ENCODE results near the gene SLC9A6.
A peak's percentile ranks its signal among the peaks of the same experiment; 100 is the strongest.

SLC9A6 gene

GRCh38 chrX:136028383-136028984 is 43.2 kb downstream of the SLC9A6 start:
- Histone ChIP-seq H3K36me3 (ENCODE audit: control insufficient read depth in 2 of 2, insufficient read depth in 2 of 2, low read length in 2 of 2) (no peaks in the 10 kb centered on the region), H3K9ac (ENCODE audit: low read length in 2 of 2) (no peak overlapping the region), H3K4me1 (ENCODE audit: control insufficient read depth, insufficient read depth, low read length) (peaks cover 14% of the 10 kb centered on the region), H3K27me3 (ENCODE audit: control insufficient read depth in 1 of 2, insufficient read depth in 2 of 2, low read length in 2 of 2) (peaks cover 0 to 5% of the 10 kb centered on the region in 2 donors), H3K27ac (ENCODE audit: low read length) (peak overlapping the region; percentile 90), H3K4me3 (ENCODE audit: low read length in 2 of 2) (peak overlapping the region in 1 of 2 donors; percentile 20), H3K9me3 (ENCODE audit: control insufficient read depth in 2 of 2, low read length in 2 of 2) (no peaks in the 10 kb centered on the region)

GRCh38 chrX:136029766-136030165 is 44.5 kb downstream of the SLC9A6 start:
- H3K4me1 ChIP-seq (ENCODE audit: control insufficient read depth, insufficient read depth, low read length), result peaks cover 14% of the 10 kb centered on the region
- H3K27ac ChIP-seq (ENCODE audit: low read length), result peak overlapping the region; percentile 90
- H3K4me3 ChIP-seq (ENCODE audit: low read length in 2 of 2), result no peak overlapping the region
- peak overlapping the region; percentile 55 to 68 for H3K9ac ChIP-seq (ENCODE audit: low read length in 2 of 2)
- no peaks in the 10 kb centered on the region for H3K36me3 ChIP-seq (ENCODE audit: control insufficient read depth in 2 of 2, insufficient read depth in 2 of 2, low read length in 2 of 2)
- H3K27me3 ChIP-seq (ENCODE audit: control insufficient read depth in 1 of 2, insufficient read depth in 2 of 2, low read length in 2 of 2), result peaks cover 0 to 3% of the 10 kb centered on the region in 2 donors
- no peaks in the 10 kb centered on the region for H3K9me3 ChIP-seq (ENCODE audit: control insufficient read depth in 2 of 2, low read length in 2 of 2)

DNA sequence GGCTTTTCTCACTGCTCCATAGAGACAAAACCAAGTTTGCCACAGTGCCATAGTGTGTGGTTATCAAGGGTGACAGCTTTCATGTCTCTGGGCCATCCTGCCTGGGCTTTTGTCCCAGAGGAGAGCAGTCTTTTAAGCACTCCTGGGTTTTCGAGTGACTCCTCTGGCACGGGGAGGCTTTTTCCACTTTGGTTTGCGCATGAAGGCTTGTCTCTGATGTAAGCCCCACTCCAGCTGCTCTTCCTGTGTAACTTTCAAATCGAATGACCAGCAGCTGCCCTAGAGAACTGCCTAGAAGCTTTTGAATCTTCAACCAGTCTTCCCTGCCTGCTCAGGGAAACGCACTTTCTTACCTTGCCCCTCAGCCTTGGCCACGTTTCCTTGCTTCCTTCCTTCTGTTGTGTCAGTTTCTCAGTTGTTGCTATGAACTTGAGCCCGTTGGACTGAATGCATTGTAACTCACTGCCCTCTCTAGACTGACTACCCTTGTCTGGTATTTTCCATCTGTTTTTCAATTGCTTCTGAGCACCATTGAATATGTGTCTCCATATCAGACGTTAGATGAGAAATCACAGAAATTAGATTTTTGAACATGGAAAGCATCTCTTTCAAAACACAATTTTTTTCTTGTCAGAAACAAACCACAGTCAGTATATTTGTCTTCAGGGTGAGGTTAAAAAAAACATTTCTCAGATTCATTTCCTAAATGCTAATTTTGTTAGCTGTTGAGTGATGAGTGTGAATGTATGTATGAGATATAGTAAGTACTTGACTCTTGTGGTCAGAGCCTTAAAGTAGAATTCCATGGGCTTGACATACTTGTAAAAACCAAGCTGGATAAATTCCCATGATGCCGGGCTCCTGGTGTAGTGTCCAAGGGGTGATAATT is 45.3 kb downstream of the SLC9A6 start:
- H3K27ac ChIP-seq (ENCODE audit: low read length), result peak overlapping the region; percentile 90
- H3K4me3 ChIP-seq (ENCODE audit: low read length in 2 of 2), result peak overlapping the region; percentile 12 to 47
- H3K4me1 ChIP-seq (ENCODE audit: control insufficient read depth, insufficient read depth, low read length), result peaks cover 14% of the 10 kb centered on the region
- H3K9me3 ChIP-seq (ENCODE audit: control insufficient read depth in 2 of 2, low read length in 2 of 2), result no peaks in the 10 kb centered on the region
- no peaks in the 10 kb centered on the region for H3K36me3 ChIP-seq (ENCODE audit: control insufficient read depth in 2 of 2, insufficient read depth in 2 of 2, low read length in 2 of 2)
- peaks cover 0 to 3% of the 10 kb centered on the region in 2 donors for H3K27me3 ChIP-seq (ENCODE audit: control insufficient read depth in 1 of 2, insufficient read depth in 2 of 2, low read length in 2 of 2)
- H3K9ac ChIP-seq (ENCODE audit: low read length in 2 of 2), result peak overlapping the region; percentile 68 to 69

DNA sequence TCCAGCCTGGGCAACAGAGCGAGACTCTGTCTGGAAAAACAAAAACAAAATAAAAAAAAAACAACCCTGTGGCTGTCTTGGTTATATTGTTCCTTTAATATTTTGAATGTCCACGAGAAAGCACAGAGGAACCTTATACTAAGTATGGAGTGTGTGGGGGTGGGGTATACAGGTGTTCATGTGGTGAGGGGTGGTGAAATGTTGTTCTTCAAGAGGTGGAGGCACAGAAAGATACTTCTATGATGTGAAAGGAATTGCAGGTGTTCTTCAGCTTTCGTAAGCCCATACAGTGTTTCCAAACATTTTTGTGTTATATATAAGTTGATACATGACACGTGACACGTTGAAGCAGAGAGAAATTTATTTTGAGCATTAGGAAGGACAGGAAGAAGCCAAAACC is 46.4 kb downstream of the SLC9A6 start:
- H3K4me1 ChIP-seq (ENCODE audit: control insufficient read depth, insufficient read depth, low read length), result peaks cover 14% of the 10 kb centered on the region
- peak overlapping the region; percentile 90 for H3K27ac ChIP-seq (ENCODE audit: low read length)
- no peaks in the 10 kb centered on the region for H3K9me3 ChIP-seq (ENCODE audit: control insufficient read depth in 2 of 2, low read length in 2 of 2)
- no peak overlapping the region for H3K9ac ChIP-seq (ENCODE audit: low read length in 2 of 2)
- H3K36me3 ChIP-seq (ENCODE audit: control insufficient read depth in 2 of 2, insufficient read depth in 2 of 2, low read length in 2 of 2), result no peaks in the 10 kb centered on the region
- H3K4me3 ChIP-seq (ENCODE audit: low read length in 2 of 2), result no peak overlapping the region
- peaks cover 0 to 3% of the 10 kb centered on the region in 2 donors for H3K27me3 ChIP-seq (ENCODE audit: control insufficient read depth in 1 of 2, insufficient read depth in 2 of 2, low read length in 2 of 2)

DNA sequence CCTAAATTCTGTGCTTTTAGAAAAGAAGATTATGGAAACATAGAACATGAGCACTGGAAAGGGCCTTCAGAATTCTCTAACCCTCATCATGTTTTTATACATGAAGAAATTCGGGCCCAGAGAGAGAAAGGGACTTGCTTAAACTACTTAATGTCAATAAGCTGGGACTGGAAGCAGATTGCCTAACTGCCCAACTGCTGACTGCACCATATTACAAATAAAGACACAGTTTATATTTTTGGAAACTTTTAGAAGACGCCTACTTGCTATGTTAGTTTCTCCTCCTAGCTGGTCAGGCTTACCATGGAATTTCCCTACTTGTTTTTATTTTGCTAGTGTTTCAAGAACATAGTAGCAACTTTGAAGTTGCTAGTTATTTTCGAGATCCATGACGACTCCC is 47.1 kb downstream of the SLC9A6 start:
- Histone ChIP-seq H3K9me3 (ENCODE audit: control insufficient read depth in 2 of 2, low read length in 2 of 2) (no peaks in the 10 kb centered on the region), H3K36me3 (ENCODE audit: control insufficient read depth in 2 of 2, insufficient read depth in 2 of 2, low read length in 2 of 2) (no peaks in the 10 kb centered on the region), H3K27ac (ENCODE audit: low read length) (peak overlapping the region; percentile 90), H3K4me1 (ENCODE audit: control insufficient read depth, insufficient read depth, low read length) (peaks cover 14% of the 10 kb centered on the region), H3K4me3 (ENCODE audit: low read length in 2 of 2) (no peak overlapping the region), H3K9ac (ENCODE audit: low read length in 2 of 2) (peak overlapping the region in 1 of 2 donors; percentile 22), H3K27me3 (ENCODE audit: control insufficient read depth in 1 of 2, insufficient read depth in 2 of 2, low read length in 2 of 2) (peaks cover 0 to 3% of the 10 kb centered on the region in 2 donors)

- Histone ChIP-seq H3K27me3 (ENCODE audit: control insufficient read depth in 1 of 2, insufficient read depth in 2 of 2, low read length in 2 of 2) (peaks cover 0 to 3% of the 10 kb centered on the region in 2 donors), H3K4me1 (ENCODE audit: control insufficient read depth, insufficient read depth, low read length) (peaks cover 9% of the 10 kb centered on the region), H3K36me3 (ENCODE audit: control insufficient read depth in 2 of 2, insufficient read depth in 2 of 2, low read length in 2 of 2) (no peaks in the 10 kb centered on the region), H3K4me3 (ENCODE audit: low read length in 2 of 2) (no peak overlapping the region), H3K9ac (ENCODE audit: low read length in 2 of 2) (no peak overlapping the region), H3K27ac (ENCODE audit: low read length) (no peak overlapping the region), H3K9me3 (ENCODE audit: control insufficient read depth in 2 of 2, low read length in 2 of 2) (no peaks in the 10 kb centered on the region)
Observed at GRCh38 chrX:136034668-136035067, 49.4 kb downstream of the SLC9A6 start.

- Histone ChIP-seq H3K9ac (ENCODE audit: low read length in 2 of 2) (no peak overlapping the region), H3K27ac (ENCODE audit: low read length) (no peak overlapping the region), H3K9me3 (ENCODE audit: control insufficient read depth in 2 of 2, low read length in 2 of 2) (no peaks in the 10 kb centered on the region), H3K36me3 (ENCODE audit: control insufficient read depth in 2 of 2, insufficient read depth in 2 of 2, low read length in 2 of 2) (no peaks in the 10 kb centered on the region), H3K27me3 (ENCODE audit: control insufficient read depth in 1 of 2, insufficient read depth in 2 of 2, low read length in 2 of 2) (no peaks in the 10 kb centered on the region), H3K4me3 (ENCODE audit: low read length in 2 of 2) (no peak overlapping the region), H3K4me1 (ENCODE audit: control insufficient read depth, insufficient read depth, low read length) (peaks cover 9% of the 10 kb centered on the region)
Observed at GRCh38 chrX:136035663-136036062, 50.4 kb downstream of the SLC9A6 start.

- Histone ChIP-seq H3K27ac (ENCODE audit: low read length) (no peak overlapping the region), H3K9me3 (ENCODE audit: control insufficient read depth in 2 of 2, low read length in 2 of 2) (no peaks in the 10 kb centered on the region), H3K36me3 (ENCODE audit: control insufficient read depth in 2 of 2, insufficient read depth in 2 of 2, low read length in 2 of 2) (no peaks in the 10 kb centered on the region), H3K9ac (ENCODE audit: low read length in 2 of 2) (no peak overlapping the region), H3K4me3 (ENCODE audit: low read length in 2 of 2) (no peak overlapping the region), H3K27me3 (ENCODE audit: control insufficient read depth in 1 of 2, insufficient read depth in 2 of 2, low read length in 2 of 2) (peaks cover 0 to 3% of the 10 kb centered on the region in 2 donors), H3K4me1 (ENCODE audit: control insufficient read depth, insufficient read depth, low read length) (no peaks in the 10 kb centered on the region)
Observed at GRCh38 chrX:136039485-136039884, 54.2 kb downstream of the SLC9A6 start.

- no peaks in the 10 kb centered on the region for H3K9me3 ChIP-seq (ENCODE audit: control insufficient read depth in 2 of 2, low read length in 2 of 2)
- peaks cover 0 to 3% of the 10 kb centered on the region in 2 donors for H3K27me3 ChIP-seq (ENCODE audit: control insufficient read depth in 1 of 2, insufficient read depth in 2 of 2, low read length in 2 of 2)
- H3K36me3 ChIP-seq (ENCODE audit: control insufficient read depth in 2 of 2, insufficient read depth in 2 of 2, low read length in 2 of 2), result no peaks in the 10 kb centered on the region
- no peaks in the 10 kb centered on the region for H3K4me1 ChIP-seq (ENCODE audit: control insufficient read depth, insufficient read depth, low read length)
- H3K4me3 ChIP-seq (ENCODE audit: low read length in 2 of 2), result no peak overlapping the region
- no peak overlapping the region for H3K9ac ChIP-seq (ENCODE audit: low read length in 2 of 2)
- H3K27ac ChIP-seq (ENCODE audit: low read length), result no peak overlapping the region
Observed at GRCh38 chrX:136039968-136040367, 54.7 kb downstream of the SLC9A6 start.

DNA sequence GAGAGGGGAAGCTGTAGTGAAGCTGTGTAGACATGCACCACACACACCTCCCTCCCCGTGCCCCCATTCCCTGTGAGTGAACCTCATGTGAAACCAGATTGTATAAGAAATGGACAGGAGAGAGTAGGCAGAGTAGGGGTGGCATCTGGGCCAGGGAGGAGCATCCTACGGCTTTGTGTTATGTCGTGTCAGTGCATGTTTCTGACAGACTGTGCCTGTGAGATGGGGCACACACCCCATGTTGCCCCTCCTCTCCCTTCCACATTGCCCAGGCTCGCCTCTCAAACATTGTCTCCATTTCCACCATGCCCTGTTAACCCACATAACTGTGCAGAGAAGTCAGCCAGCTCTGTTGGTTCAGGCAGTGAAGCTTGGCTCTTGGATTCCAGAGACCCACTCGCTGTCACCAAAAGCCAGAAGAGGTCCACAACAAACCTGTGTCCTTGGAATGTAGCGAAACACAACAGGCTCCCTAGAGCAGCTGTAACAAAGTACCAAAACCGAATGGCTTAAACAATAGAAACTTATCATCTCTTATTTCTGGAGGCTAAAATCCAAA is 56.1 kb downstream of the SLC9A6 start:
- no peaks in the 10 kb centered on the region for H3K9me3 ChIP-seq (ENCODE audit: control insufficient read depth in 2 of 2, low read length in 2 of 2)
- no peak overlapping the region for H3K27ac ChIP-seq (ENCODE audit: low read length)
- no peak overlapping the region for H3K4me3 ChIP-seq (ENCODE audit: low read length in 2 of 2)
- H3K9ac ChIP-seq (ENCODE audit: low read length in 2 of 2), result no peak overlapping the region
- H3K4me1 ChIP-seq (ENCODE audit: control insufficient read depth, insufficient read depth, low read length), result no peaks in the 10 kb centered on the region
- no peaks in the 10 kb centered on the region for H3K36me3 ChIP-seq (ENCODE audit: control insufficient read depth in 2 of 2, insufficient read depth in 2 of 2, low read length in 2 of 2)
- H3K27me3 ChIP-seq (ENCODE audit: control insufficient read depth in 1 of 2, insufficient read depth in 2 of 2, low read length in 2 of 2), result peaks cover 0 to 3% of the 10 kb centered on the region in 2 donors

Measured in stomach smooth muscle (tissue), 2 donors.